Measurements from ENCODE around the gene PHACTR3. TPM values are rescaled to one million over a fixed set of nuclear protein-coding genes. Genes with fewer than 3 reads are reported as not detected.

Gene PHACTR3
- total RNA-seq, 2 donors from 2014 or later = 0.86 to 24.2 TPM

DNA sequence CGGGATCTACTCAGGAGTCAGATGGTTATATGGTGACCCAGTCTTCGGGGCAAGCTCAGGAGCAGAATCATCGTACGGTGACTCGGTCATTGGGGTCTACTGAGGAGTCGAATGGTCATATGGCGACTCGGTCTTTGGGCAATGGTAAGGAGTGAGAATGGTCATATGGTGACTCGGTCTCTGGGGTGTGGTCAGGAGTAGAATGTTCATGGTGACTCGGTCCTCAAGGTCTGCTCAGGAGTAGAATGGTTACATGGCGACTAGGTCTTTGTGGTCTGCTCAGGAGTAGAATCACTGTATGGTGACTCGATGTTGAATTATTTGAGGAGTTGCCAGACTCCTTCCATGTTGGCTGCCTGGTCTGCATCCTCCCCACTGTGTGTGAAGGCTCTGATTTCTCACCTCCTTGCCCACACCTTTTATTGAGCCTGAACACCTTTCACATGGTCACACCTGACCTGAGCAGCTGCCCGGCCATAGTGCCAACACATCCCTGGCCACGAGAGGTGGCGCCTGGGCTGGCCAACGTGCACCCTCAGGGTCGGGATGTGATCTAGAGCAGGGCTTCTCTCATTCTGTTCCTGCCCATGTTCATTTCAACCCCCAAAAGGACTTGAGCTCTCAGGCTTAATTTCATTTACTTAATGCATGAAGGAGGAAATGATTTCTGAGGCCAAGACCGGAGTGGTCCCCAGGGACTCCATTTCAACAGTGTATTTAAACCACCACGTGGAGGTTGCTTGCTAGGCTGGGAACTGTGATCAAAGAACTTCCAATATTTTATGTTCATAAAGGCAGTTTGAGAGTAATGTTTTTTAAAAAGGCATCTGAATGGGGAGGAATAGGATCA, 119.5 kb downstream of the PHACTR3 start:
- TF ChIP-seq, protein P1, sequence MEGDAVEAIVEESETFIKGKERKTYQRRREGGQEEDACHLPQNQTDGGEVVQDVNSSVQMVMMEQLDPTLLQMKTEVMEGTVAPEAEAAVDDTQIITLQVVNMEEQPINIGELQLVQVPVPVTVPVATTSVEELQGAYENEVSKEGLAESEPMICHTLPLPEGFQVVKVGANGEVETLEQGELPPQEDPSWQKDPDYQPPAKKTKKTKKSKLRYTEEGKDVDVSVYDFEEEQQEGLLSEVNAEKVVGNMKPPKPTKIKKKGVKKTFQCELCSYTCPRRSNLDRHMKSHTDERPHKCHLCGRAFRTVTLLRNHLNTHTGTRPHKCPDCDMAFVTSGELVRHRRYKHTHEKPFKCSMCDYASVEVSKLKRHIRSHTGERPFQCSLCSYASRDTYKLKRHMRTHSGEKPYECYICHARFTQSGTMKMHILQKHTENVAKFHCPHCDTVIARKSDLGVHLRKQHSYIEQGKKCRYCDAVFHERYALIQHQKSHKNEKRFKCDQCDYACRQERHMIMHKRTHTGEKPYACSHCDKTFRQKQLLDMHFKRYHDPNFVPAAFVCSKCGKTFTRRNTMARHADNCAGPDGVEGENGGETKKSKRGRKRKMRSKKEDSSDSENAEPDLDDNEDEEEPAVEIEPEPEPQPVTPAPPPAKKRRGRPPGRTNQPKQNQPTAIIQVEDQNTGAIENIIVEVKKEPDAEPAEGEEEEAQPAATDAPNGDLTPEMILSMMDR (IDR thresholded peaks at IDR 0.05) = no peak
- Histone ChIP-seq H3K27ac (no peak overlapping the region), H3K27me3 (no peaks in the 10 kb centered on the region), H3K9me3 (no peaks in the 10 kb centered on the region), H3K36me3 (no peaks in the 10 kb centered on the region), H3K4me3 (no peak overlapping the region), H3K4me1 (peaks cover 0 to 7% of the 10 kb centered on the region in 2 donors)
- DNase-seq (ENCODE audit: low spot score) = no peak

DNA sequence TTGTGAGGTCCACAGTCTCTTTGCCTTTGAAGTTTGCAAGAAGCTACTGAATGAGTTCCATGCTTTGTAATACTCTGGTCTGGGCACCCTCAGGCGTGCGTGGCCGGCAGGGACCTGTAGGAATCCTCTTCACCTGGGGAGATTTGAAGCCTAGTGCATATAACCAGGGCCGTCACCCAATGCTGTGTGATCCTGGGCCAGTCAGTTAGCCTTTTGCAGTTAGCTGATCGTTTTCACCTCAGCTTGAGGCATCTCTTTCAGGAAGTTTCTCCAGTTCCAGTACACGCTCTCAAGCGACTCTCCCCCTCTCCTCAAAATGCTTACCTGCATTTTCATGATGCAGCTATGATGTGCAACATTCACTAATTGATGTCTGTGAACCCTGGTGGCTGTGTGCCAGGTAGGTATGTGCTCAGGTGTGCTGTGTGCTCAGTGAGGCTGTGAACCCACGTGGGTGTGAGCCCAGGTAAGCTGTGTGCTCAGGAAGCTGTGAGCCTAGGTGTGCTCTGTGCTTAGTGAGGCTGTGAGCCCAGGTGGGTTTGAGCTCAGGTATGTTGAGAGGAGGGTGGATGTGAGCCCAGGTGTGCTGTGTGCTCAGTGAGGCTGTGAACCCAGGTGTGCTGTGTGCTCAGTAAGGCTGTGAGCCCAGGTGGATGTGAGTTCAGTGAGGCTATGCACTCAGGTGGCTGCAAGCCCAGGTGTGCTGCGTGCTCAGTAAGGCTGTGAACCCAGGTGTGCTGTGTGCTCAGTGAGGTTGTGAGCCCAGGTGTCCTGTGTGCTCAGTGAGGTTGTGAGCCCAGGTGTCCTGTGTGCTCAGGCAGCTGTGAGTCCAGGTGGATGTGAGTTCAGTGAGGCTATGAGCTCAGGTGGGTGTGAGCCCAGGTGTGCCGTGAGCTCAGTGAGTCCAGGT, 120.4 kb downstream of the PHACTR3 start:
- Histone ChIP-seq H3K27ac (no peak overlapping the region), H3K4me3 (no peak overlapping the region), H3K27me3 (no peaks in the 10 kb centered on the region), H3K9me3 (no peaks in the 10 kb centered on the region), H3K36me3 (no peaks in the 10 kb centered on the region), H3K4me1 (peaks cover 0 to 7% of the 10 kb centered on the region in 2 donors)
- peak; percentile 36 for DNase-seq (ENCODE audit: low spot score)
- TF ChIP-seq, protein P1 (IDR thresholded peaks at IDR 0.05) = no peak

DNA sequence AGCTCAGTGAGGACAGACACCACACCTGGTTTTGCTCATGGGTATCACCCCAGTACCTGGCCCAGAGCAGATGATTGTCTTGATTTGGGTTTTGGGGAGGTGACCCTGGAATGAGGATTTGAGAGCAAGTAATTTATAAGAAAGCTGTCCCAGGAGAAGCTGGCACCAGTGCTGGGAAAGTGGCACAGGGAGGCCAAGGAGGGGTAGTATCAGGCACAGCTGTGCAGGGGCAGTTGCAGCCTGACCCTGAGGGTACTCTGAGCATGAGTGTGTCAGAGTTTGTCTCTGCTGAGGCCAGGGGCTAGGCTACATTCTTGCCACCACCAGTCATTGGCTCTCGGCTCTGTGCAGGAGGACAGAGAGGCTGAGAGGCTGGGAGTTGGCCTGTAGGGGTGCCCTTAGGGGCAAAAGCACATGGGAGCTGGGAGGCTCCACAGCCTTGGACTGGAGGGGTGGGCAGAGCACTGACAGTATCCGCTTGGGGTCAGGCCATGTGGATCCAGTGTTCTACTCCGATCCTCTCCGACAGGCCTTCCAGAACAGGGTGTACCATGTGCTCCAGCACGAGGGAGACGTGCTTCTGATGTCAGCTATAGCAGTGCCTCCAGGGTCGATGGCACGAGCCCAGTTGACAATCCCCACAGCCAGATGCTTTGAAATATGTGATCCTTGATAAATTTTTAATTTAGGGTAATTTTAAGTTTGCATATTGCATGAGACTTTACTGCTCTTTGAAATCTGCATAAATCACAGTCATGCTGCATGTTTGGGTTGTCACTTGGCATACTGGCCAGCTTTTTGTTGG, 121.3 kb downstream of the PHACTR3 start:
- peaks cover 0 to 7% of the 10 kb centered on the region in 2 donors for H3K4me1 ChIP-seq
- no peak overlapping the region for H3K4me3 ChIP-seq
- no peaks in the 10 kb centered on the region for H3K27me3 ChIP-seq
- TF ChIP-seq, protein P1 (IDR thresholded peaks at IDR 0.05) = no peak
- no peaks in the 10 kb centered on the region for H3K36me3 ChIP-seq
- peak; percentile 47 for DNase-seq (ENCODE audit: low spot score)
- H3K9me3 ChIP-seq = no peaks in the 10 kb centered on the region
- no peak overlapping the region for H3K27ac ChIP-seq

DNA sequence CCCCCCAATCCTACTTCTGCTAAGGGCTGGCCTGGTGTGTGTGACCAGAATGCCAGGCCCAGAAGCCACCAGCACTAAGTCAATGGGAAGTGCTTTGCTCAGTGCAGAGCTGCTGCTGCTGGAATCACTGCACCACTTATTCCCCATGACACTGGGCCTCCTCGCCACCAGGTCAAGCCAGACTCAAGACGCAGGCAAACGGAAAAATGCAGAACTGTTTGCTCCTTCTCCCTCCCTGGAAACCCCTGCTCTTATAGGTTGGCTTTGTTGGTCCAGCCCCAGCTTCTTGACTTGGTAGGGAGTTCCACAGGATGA, 121.9 kb downstream of the PHACTR3 start:
- H3K36me3 ChIP-seq = no peaks in the 10 kb centered on the region
- H3K9me3 ChIP-seq = no peaks in the 10 kb centered on the region
- H3K4me1 ChIP-seq = peaks cover 0 to 7% of the 10 kb centered on the region in 2 donors
- TF ChIP-seq, protein P1 (IDR thresholded peaks at IDR 0.05) = no peak
- H3K4me3 ChIP-seq = no peak overlapping the region
- DNase-seq (ENCODE audit: low spot score) = peak; percentile 48
- H3K27ac ChIP-seq = no peak overlapping the region
- H3K27me3 ChIP-seq = no peaks in the 10 kb centered on the region

DNA sequence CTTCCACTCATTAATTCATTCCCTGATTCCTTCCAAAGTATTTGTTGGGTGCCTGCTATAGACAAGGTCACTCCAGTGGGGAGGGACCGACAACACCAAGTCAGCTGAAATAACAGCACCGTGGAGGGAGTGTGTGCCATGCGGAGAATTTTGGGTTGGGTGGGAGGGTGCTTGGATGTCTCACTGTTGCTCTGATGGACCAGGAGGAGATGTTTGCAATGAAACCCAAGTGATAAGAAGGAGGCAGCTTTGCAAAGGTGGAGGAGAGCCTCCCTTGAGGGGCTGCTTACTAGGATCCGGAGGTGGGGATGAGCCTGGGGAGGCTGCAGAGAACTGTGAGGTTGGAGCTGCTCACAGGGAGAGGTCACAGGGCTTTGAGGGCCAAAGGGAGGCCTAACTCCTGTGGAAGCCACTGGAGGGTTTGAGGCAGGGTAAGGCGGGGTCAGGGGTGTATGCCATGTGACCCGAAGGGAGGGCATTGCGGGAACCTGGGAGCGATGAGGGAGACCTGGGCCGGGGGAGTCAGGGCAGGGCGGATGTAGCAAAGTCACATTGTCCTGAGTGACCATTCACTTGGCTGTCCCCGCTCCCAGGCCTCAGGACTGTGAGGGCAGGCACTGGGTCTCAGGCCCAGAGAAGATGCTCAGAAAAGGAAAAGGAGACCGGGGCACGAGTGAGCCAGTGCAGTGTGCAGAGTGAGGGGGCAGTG, 124.5 kb downstream of the PHACTR3 start:
- Histone ChIP-seq H3K36me3 (no peaks in the 10 kb centered on the region), H3K27me3 (no peaks in the 10 kb centered on the region), H3K27ac (no peak overlapping the region), H3K4me3 (no peak overlapping the region), H3K4me1 (no peaks in the 10 kb centered on the region), H3K9me3 (no peaks in the 10 kb centered on the region)
- TF ChIP-seq, protein P1 (IDR thresholded peaks at IDR 0.05) = no peak
- no peak for DNase-seq (ENCODE audit: low spot score)

All from right atrium auricular region (tissue), 2 donors.